ENCODE data around the gene CATSPER1.

CATSPER1 gene

GRCh38 chr11:65968600-65969482 lies 57.4 kb downstream of the CATSPER1 start:
- no peak for DNase-seq

- no peak for DNase-seq
Measured at GRCh38 chr11:65967329-65967934, 58.8 kb downstream of the CATSPER1 start.

Data from stimulated activated naive CD4-positive, alpha-beta T cell (primary cell).